Activated CD4-positive, alpha-beta T cell treated with anti-CD3 and anti-CD28 coated beads for 36 hours (primary cell): ENCODE measurements around the gene SMURF2. TPM values are rescaled to one million over a fixed set of nuclear protein-coding genes. Genes with fewer than 3 reads are reported as not detected.

Experiments
- ATAC-seq: fragments of 200-7000 bp; cut with Tn5 transposase; one replicate; pipeline ENCODE4 v1.10.0; 2021; ENCODE audit warnings: mild to moderate bottlenecking, moderate library complexity
- CTCF ChIA-PET: fragments of 350-600 bp; sonication (Branson Sonifier 250); formaldehyde crosslinking; loops from one replicate; lab custom pipeline; 2021; ENCODE audit warnings: antibody characterized with exemption; lab: Charles Lee
- POLR2A ChIA-PET: fragments of 350-600 bp; sonication (Branson Sonifier 250); formaldehyde crosslinking; loops from one replicate; lab custom pipeline; 2021; ENCODE audit warnings: antibody characterized with exemption, inconsistent platforms; lab: Charles Lee
- DNase-seq: peaks from one replicate; pipeline ENCODE4 v3.0.0-alpha.2; 2020
- H3K27ac Mint-ChIP-seq: one replicate; pipeline ENCODE4 v1.8.0; 2021; ENCODE audit warnings: mixed read lengths
- H3K27me3 Mint-ChIP-seq: one replicate; pipeline ENCODE4 v1.8.0; 2021; ENCODE audit warnings: mixed read lengths
- H3K36me3 Mint-ChIP-seq: one replicate; pipeline ENCODE4 v1.8.0; 2021; ENCODE audit warnings: low read depth, mixed read lengths
- H3K4me1 Mint-ChIP-seq: one replicate; pipeline ENCODE4 v1.8.0; 2021; ENCODE audit warnings: mixed read lengths
- H3K4me3 Mint-ChIP-seq: one replicate; pipeline ENCODE4 v1.8.0; 2021; ENCODE audit warnings: mild to moderate bottlenecking, moderate library complexity, mixed read lengths
- H3K9me3 Mint-ChIP-seq: one replicate; pipeline ENCODE4 v1.8.0; 2021; ENCODE audit warnings: low read depth, mixed read lengths
- intact Hi-C, 2 experiments: fragments of 100-400 bp; cut with DNase I in 1 of 2; cut with micrococcal nuclease in 1 of 2; formaldehyde crosslinking; loops; one replicate each; pipeline versions ENCODE4 v1.14.2 to v1.15.1; 2022 to 2024; cut with DNase I, micrococcal nuclease
- total RNA-seq, 2 experiments: library from RNA; stranded (reverse); gene quantifications; one replicate each; pipeline ENCODE4 v1.2.3, GENCODE V29; 2021

The SMURF2 gene
- total RNA-seq, 2 experiments from 2014 or later: 13.9 to 15.0 TPM

DNA sequence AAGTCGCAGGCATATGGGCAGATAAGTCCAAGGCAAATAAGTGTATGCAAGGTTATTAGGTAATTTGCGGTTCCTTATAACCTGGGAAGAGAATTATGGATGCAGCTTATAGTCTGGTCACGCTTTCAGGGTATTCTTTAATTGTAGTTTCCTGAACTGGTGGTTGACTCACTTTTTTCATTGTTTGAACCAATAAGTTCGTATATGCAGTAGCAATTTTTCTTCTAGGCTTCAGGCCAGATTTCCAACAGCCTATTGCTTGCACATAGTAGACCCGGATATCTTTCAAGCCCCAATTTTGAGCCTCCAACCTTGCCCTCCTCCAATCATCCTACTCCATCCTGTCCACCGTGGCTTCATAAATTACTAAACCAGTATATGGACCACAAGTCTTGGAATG, 142.5 kb downstream of the SMURF2 start:
- H3K4me1 Mint-ChIP-seq: peaks cover 14% of the 10 kb centered on the region

GRCh38 chr17:64515829-64516228, 146.3 kb downstream of the SMURF2 start:
- Mint-ChIP-seq H3K4me1 (peaks cover 24% of the 10 kb centered on the region), H3K4me3 (no peak overlapping the region), H3K27me3 (no peaks in the 10 kb centered on the region), H3K27ac (no peak overlapping the region), H3K36me3 (peaks cover 40% of the 10 kb centered on the region), H3K9me3 (no peaks in the 10 kb centered on the region)
- CTCF ChIA-PET: interaction anchor here (0.7 to 1.5 kb wide), 6 partner anchors 15 to 134 kb away, joined by 3 to 4 read pairs (median 4); no protein-coding TSS in a partner anchor
- ATAC-seq (no peak), DNase-seq (no peak)
- POLR2A ChIA-PET: interaction anchor here (1.3 kb wide), 1 partner anchor 9 kb away, joined by 5 read pairs; the partner anchor contains the start of genes CEP95 and DDX5
- intact Hi-C loops: no loop called here

More for the DNA sequence above, 142.5 kb downstream of the SMURF2 start:
- H3K27me3 Mint-ChIP-seq: no peaks in the 10 kb centered on the region
- peaks cover 33% of the 10 kb centered on the region for H3K36me3 Mint-ChIP-seq
- POLR2A ChIA-PET: interaction anchor here (1.2 kb wide), 1 partner anchor 13 kb away, joined by 5 read pairs; the partner anchor contains the start of genes CEP95 and DDX5
- intact Hi-C loops: no loop called here
- ATAC-seq (no peak), DNase-seq (no peak)
- H3K27ac Mint-ChIP-seq: no peak overlapping the region
- H3K9me3 Mint-ChIP-seq: no peaks in the 10 kb centered on the region
- CTCF ChIA-PET: interaction anchor here (1.0 to 1.4 kb wide), 4 partner anchors 9 to 78 kb away, joined by 3 to 4 read pairs (median 4); no protein-coding TSS in a partner anchor
- H3K4me3 Mint-ChIP-seq: no peak overlapping the region

- Mint-ChIP-seq H3K9me3 (no peaks in the 10 kb centered on the region), H3K4me3 (no peak overlapping the region), H3K36me3 (peaks cover 44% of the 10 kb centered on the region), H3K4me1 (peaks cover 24% of the 10 kb centered on the region), H3K27me3 (no peaks in the 10 kb centered on the region), H3K27ac (peak overlapping the region; percentile 15)
- ChIA-PET CTCF (interaction anchor here (0.7 to 1.5 kb wide), 5 partner anchors 15 to 134 kb away, joined by 3 to 4 read pairs (median 3); no protein-coding TSS in a partner anchor), POLR2A (interaction anchor here (1.3 kb wide), 1 partner anchor 9 kb away, joined by 5 read pairs; the partner anchor contains the start of genes CEP95 and DDX5)
- intact Hi-C loops: no loop called here
- ATAC-seq (no peak), DNase-seq (no peak)
These were observed 146.7 kb downstream of the SMURF2 start for GRCh38 chr17:64515419-64515818.

- Mint-ChIP-seq H3K27ac (no peak overlapping the region), H3K27me3 (no peaks in the 10 kb centered on the region), H3K4me1 (peaks cover 32% of the 10 kb centered on the region), H3K36me3 (peaks cover 50% of the 10 kb centered on the region), H3K9me3 (no peaks in the 10 kb centered on the region), H3K4me3 (no peak overlapping the region)
- ATAC-seq (no peak), DNase-seq (no peak)
- intact Hi-C loops: loop anchor here in 1 of 2 experiments (5.0 kb wide), 1 partner anchor 767 kb away; the partner anchor contains the start of gene STRADA
- POLR2A ChIA-PET: interaction anchor here (0.6 kb wide), 1 partner anchor 21 kb away, joined by 3 read pairs; no protein-coding TSS in a partner anchor
- CTCF ChIA-PET: interaction anchor here (1.1 to 1.8 kb wide), 3 partner anchors 10 to 140 kb away, joined by 4 to 8 read pairs (median 6); no protein-coding TSS in a partner anchor
These were observed 152.9 kb downstream of the SMURF2 start for GRCh38 chr17:64509179-64509578.

DNA sequence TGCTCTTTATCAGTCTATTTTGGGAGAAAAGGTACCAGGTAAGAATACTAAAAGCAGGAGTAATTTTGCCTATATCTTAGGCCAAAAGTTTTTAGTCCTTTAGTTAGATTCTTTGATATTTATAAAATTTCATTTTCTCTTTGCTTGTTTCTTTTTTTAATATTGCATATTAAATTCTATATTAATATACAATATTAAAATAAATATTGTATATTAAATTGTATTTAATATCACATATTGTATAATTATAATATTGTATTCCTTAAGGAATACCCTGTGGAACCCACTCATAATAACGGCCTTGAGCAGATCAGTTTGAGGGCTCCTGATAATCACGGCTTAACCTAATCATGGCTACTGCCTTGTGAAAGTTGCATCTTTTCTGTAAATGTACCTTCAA, 153.4 kb downstream of the SMURF2 start:
- intact Hi-C loops: loop anchor here in 1 of 2 experiments (5.0 kb wide), 1 partner anchor 766 kb away; the partner anchor contains the start of gene STRADA
- no peak for DNase-seq
- H3K4me3 Mint-ChIP-seq: peak overlapping the region; percentile 100
- no peaks in the 10 kb centered on the region for H3K9me3 Mint-ChIP-seq
- ATAC-seq: no peak
- ChIA-PET POLR2A (interaction anchor here (0.6 kb wide), 1 partner anchor 21 kb away, joined by 3 read pairs; no protein-coding TSS in a partner anchor), CTCF (interaction anchor here (1.8 kb wide), 1 partner anchor 140 kb away, joined by 8 read pairs; no protein-coding TSS in a partner anchor)
- H3K4me1 Mint-ChIP-seq: peaks cover 37% of the 10 kb centered on the region
- no peak overlapping the region for H3K27ac Mint-ChIP-seq
- peaks cover 53% of the 10 kb centered on the region for H3K36me3 Mint-ChIP-seq
- no peaks in the 10 kb centered on the region for H3K27me3 Mint-ChIP-seq

DNA sequence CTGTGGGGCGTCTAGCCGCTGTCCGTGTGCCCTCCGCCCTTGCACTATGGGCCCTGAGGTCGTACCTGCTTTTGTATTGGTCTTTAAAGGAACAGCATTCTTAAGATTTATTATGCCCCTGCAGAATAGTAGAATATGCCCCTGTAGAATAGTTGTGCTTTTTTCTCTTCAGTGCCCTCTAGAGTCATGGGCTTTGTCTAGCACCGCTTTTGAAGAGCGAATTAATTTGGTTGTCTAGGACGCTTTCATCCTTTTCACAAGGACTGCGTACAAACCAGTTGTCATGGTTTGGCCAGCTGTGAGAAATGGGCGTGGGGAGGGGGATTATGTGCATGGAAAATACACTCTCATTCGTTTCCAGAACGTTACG, 154.7 kb downstream of the SMURF2 start:
- POLR2A ChIA-PET: interaction anchor here (0.5 to 3.9 kb wide), 13 partner anchors 8 to 574 kb away, joined by 3 to 111 read pairs (median 4); partner anchors contain the start of genes POLG2 and SMURF2
- H3K27ac Mint-ChIP-seq: peak overlapping the region; percentile 100
- intact Hi-C loops: loop anchor here (1.0 to 5.0 kb wide), 4 partner anchors 87 to 805 kb away; partner anchors contain the start of gene STRADA (in 1 of the 2)
- peak overlapping the region; percentile 100 for H3K4me3 Mint-ChIP-seq
- DNase-seq (peak; percentile 60), ATAC-seq (peak; percentile 28)
- CTCF ChIA-PET: interaction anchor here (0.6 to 3.6 kb wide), 7 partner anchors 9 to 239 kb away, joined by 3 to 26 read pairs (median 3); no protein-coding TSS in a partner anchor
- H3K27me3 Mint-ChIP-seq: no peaks in the 10 kb centered on the region
- peaks cover 45% of the 10 kb centered on the region for H3K4me1 Mint-ChIP-seq
- H3K9me3 Mint-ChIP-seq: no peaks in the 10 kb centered on the region
- peaks cover 56% of the 10 kb centered on the region for H3K36me3 Mint-ChIP-seq

DNA sequence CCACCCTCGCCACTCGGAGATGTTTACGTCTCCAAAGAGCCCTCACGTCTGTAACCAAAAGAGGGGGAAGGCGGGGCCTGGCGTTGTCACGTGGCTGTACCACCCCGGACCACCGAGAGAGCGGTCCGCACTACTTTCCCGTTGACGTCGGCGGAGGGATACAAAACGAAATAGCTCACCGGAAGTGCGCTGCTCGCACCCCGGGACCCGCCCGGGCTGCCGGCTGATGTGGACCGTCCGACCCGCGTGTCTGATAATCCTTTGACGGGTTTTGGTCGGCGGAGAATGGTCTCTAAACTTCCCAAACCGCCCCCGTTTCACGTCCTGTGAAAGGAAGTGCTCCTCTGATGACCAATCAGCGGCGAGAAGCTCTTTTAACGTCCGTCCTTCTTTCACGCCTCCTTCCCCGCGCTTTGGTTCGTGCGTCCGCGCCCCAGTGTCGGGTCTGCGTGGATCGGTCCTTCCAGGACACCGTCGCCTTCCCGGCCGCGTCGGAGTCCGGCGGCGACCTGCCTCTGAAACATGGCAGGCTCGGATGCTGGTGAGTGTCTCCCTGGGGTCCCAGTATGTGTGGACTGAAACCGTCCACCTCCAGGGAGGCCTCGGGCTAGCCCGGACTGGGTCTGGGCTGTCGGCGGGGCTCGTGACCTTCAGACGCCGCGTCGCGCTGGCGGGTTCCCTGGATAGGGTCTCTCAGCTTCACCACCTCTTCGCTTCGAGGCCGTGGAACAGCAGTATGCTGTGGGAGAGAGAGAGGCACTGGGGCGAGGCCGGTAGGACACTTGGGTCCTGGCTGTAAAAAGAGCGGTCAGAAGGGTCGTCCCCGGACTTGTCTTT, 155.3 kb downstream of the SMURF2 start, which contains the start of gene CEP95:
Gene CEP95, plus strand, starts transcription at position 402 of the 837 bp plus-strand sequence. Its CDS starts 121 bp downstream, at position 523.
- Mint-ChIP-seq H3K27ac (peak within 1 kb of the TSS; percentile 100), H3K4me3 (peak within 1 kb of the TSS; percentile 100), H3K9me3 (no peaks in the 10 kb centered on the region), H3K27me3 (no peaks in the 10 kb centered on the region), H3K36me3 (peaks cover 60% of the 10 kb centered on the region), H3K4me1 (peaks cover 48% of the 10 kb centered on the region)
- ATAC-seq: peak; percentile 56
- CTCF ChIA-PET: interaction anchor here (0.6 to 3.6 kb wide), 10 partner anchors 8 to 238 kb away, joined by 3 to 26 read pairs (median 3); no protein-coding TSS in a partner anchor
- POLR2A ChIA-PET: interaction anchor here (0.5 to 3.9 kb wide), 19 partner anchors 9 to 722 kb away, joined by 3 to 111 read pairs (median 4); partner anchors contain the start of genes POLG2 and SMURF2
- DNase-seq: peak; percentile 97
- intact Hi-C loops: loop anchor here (1.0 to 5.0 kb wide), 15 partner anchors 9 to 804 kb away; partner anchors contain the start of genes POLG2 (in 2 of the 2), CCDC47 (in 1 of the 2), ERN1 (in 1 of the 2) and FTSJ3 (in 1 of the 2)

- no peaks in the 10 kb centered on the region for H3K9me3 Mint-ChIP-seq
- no peaks in the 10 kb centered on the region for H3K27me3 Mint-ChIP-seq
- ChIA-PET POLR2A (interaction anchor here (0.6 to 3.9 kb wide), 15 partner anchors 9 to 722 kb away, joined by 3 to 111 read pairs (median 4); partner anchors contain the start of gene POLG2), CTCF (interaction anchor here (0.6 to 3.6 kb wide), 8 partner anchors 8 to 143 kb away, joined by 3 to 26 read pairs (median 4); no protein-coding TSS in a partner anchor)
- intact Hi-C loops: loop anchor here (1.0 to 5.0 kb wide), 13 partner anchors 9 to 803 kb away; partner anchors contain the start of genes POLG2 (in 2 of the 2), CCDC47 (in 1 of the 2), ERN1 (in 1 of the 2) and FTSJ3 (in 1 of the 2)
- H3K27ac Mint-ChIP-seq: peak within 1 kb of the TSS; percentile 100
- peaks cover 52% of the 10 kb centered on the region for H3K4me1 Mint-ChIP-seq
- DNase-seq (peak; percentile 99), ATAC-seq (peak; percentile 73)
- H3K36me3 Mint-ChIP-seq: peaks cover 66% of the 10 kb centered on the region
- peak within 1 kb of the TSS; percentile 100 for H3K4me3 Mint-ChIP-seq
These were observed 155.9 kb downstream of the SMURF2 start, which contains the start of gene DDX5 for GRCh38 chr17:64506201-64506575. TSS of gene DDX5 (minus strand) at chr17:64506289. CDS start at chr17:64506119, 170 bp downstream.

GRCh38 chr17:64505340-64506200, 156.5 kb downstream of the SMURF2 start:
- CTCF ChIA-PET: interaction anchor here (0.6 to 3.6 kb wide), 5 partner anchors 9 to 144 kb away, joined by 3 to 26 read pairs (median 3); partner anchors contain the start of gene POLG2
- peak; percentile 43 for ATAC-seq

More at GRCh38 chr17:64505340-64506200, 156.5 kb downstream of the SMURF2 start:
- peak overlapping the region; percentile 100 for H3K27ac Mint-ChIP-seq
- peaks cover 58% of the 10 kb centered on the region for H3K4me1 Mint-ChIP-seq
- H3K36me3 Mint-ChIP-seq: peaks cover 68% of the 10 kb centered on the region
- H3K27me3 Mint-ChIP-seq: no peaks in the 10 kb centered on the region
- intact Hi-C loops: loop anchor here (1.0 to 5.0 kb wide), 14 partner anchors 8 to 803 kb away; partner anchors contain the start of genes POLG2 (in 2 of the 2), CCDC47 (in 1 of the 2), ERN1 (in 1 of the 2) and FTSJ3 (in 1 of the 2)
- no peaks in the 10 kb centered on the region for H3K9me3 Mint-ChIP-seq
- peak overlapping the region; percentile 100 for H3K4me3 Mint-ChIP-seq
- peak; percentile 93 for DNase-seq
- POLR2A ChIA-PET: interaction anchor here (0.6 to 3.9 kb wide), 19 partner anchors 9 to 723 kb away, joined by 3 to 111 read pairs (median 4); partner anchors contain the start of genes ERN1, POLG2 and SMURF2
